ENCODE data around the gene AGBL1. TPM values are rescaled to one million over a fixed set of nuclear protein-coding genes. Genes with fewer than 3 reads are reported as not detected.

Gene AGBL1
- not detected in 2 replicates for total RNA-seq

DNA sequence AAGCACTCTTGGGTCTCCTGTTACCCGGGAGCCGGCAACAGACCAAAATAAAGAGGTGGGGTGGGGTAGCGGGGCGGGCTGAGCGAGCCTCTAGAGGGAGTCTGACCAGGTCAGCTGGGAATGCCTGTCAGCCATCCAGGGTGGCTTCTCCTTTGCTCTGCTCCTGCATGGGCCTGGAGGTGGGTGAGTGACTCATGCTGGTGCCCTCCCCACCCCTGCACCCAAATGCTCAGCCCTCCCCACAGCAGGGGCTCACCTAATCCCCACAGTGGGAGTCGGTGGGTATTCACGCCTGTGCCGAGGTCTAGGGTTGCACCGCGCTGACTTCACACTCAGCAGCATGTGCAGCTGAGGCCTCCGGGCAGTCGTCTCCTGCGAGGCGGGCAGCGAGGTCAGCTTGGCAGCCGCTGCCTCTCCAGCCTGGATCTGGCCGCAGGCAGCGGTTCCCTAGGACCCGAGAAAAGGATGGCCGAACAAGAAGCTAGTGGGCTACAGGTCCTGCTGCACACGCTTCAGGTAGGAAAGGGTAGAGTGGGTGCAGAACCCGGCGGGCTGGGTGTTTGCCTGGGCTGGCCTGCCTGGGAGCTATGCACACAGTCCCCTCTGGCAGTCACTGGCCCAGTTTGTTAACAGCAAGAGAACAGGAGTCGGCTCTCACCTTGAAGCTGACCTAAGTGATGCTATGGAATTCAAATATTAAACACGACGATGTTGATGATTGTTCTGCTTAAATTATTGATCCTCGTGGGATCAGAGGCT lies at the start of gene AGBL1:
AGBL1 (plus strand) TSS at position 364 of the 759 bp plus-strand sequence.
- TF ChIP-seq, protein P1, sequence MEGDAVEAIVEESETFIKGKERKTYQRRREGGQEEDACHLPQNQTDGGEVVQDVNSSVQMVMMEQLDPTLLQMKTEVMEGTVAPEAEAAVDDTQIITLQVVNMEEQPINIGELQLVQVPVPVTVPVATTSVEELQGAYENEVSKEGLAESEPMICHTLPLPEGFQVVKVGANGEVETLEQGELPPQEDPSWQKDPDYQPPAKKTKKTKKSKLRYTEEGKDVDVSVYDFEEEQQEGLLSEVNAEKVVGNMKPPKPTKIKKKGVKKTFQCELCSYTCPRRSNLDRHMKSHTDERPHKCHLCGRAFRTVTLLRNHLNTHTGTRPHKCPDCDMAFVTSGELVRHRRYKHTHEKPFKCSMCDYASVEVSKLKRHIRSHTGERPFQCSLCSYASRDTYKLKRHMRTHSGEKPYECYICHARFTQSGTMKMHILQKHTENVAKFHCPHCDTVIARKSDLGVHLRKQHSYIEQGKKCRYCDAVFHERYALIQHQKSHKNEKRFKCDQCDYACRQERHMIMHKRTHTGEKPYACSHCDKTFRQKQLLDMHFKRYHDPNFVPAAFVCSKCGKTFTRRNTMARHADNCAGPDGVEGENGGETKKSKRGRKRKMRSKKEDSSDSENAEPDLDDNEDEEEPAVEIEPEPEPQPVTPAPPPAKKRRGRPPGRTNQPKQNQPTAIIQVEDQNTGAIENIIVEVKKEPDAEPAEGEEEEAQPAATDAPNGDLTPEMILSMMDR (IDR thresholded peaks at IDR 0.05; ENCODE audit: insufficient read depth, low read depth, low read length): no peak
- no peak within 1 kb of the TSS for H3K4me3 ChIP-seq (ENCODE audit: low read depth, low read length)
- no peak for DNase-seq (ENCODE audit: low read depth)

DNA sequence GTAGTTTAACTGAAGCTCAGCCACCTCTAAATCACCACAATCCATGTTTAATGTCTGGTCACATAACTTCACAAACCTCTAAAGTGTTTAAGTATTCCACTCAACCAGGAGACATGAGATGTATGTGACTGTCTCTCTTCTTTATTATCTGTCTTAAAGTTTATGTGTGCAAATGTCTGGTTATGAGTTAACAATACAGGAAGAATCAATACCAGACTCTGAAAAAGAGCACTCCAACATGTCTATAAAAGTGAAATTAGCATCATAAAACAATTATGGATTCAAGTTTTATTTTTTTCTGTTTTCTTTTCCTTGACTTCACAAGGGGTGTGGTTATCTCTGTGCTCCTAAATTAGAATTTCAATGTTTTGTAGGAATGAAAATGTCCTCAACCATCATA lies 44.8 kb upstream of the AGBL1 start:
- TF ChIP-seq, protein P1 (IDR thresholded peaks at IDR 0.05; ENCODE audit: insufficient read depth, low read depth, low read length): no peak
- no peak for DNase-seq (ENCODE audit: low read depth)
- no peak overlapping the region for H3K4me3 ChIP-seq (ENCODE audit: low read depth, low read length)

DNA sequence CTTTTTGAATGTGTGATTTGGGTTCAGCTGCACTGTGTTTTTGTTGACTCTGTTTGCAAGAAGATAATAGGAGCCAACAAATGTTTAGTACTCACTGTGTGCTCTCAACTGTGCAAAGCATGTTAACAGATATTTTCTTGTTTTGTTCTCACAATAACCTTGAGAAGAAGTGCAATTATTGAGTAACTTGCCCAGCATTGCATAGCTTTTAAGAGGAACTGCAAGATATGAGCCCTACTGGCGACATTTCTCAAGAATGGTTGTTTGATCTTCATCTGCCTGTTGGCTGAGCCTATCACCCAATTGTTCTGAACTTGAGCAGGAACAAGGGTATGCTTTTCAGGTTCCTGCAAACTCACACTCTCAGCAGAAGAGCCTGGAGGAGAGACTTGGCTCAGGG lies 43.4 kb upstream of the AGBL1 start:
- DNase-seq (ENCODE audit: low read depth): no peak
- TF ChIP-seq, protein P1 (IDR thresholded peaks at IDR 0.05; ENCODE audit: insufficient read depth, low read depth, low read length): no peak
- H3K4me3 ChIP-seq (ENCODE audit: low read depth, low read length): no peak overlapping the region

DNA sequence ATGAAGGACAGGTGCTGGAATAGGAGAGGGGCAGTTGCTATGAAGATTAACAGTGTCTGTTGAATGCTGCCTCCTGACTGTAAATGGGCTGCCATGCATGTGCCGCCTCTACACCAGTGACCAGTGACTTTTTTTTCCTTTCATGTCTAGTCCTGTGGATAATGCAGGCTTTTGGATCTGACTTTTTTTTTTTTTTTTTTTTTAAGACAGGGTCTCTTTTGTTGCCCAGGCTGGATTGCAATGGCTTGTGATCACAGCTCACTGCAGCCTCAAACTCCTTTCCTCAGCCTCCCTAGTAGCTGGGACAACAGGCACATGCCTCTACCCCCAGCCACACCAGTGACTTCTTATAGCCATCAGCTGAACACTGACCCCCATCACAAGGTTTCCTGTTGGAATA lies 41.2 kb upstream of the AGBL1 start:
- TF ChIP-seq, protein P1 (IDR thresholded peaks at IDR 0.05; ENCODE audit: insufficient read depth, low read depth, low read length): no peak
- H3K4me3 ChIP-seq (ENCODE audit: low read depth, low read length): no peak overlapping the region
- no peak for DNase-seq (ENCODE audit: low read depth)

DNA sequence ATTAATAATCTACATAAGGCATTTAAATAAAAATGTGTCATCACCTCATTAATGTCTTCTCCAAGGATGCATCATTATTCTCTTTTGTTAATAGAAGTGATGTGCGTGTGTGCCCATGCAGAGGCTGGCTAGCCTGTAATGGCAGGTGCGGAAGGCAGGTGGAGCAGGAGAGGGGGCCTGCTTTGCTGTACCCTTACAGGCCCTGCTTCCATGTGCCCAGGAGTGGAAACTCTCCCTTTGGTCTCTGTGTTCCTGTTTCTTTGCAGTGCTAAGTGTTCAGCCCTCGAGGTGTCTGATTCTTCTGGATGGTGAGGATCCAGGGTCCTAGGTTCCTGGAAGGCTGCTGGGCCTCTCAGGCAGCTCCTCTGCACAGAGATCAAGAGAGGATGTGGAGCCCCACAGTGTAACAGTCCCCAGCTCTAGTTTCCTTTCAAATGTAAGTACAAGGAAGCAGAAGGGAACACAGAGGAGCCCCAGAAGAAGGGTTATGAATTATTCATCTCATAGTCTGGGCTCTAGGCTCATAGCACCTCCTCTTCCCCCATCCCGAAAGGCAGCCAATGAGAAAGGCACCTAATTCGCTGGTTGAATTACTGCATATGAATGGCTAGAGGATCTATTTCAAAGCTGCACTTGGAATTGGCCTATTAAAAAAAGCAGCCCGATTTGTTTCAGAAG lies 39.2 kb upstream of the AGBL1 start:
- TF ChIP-seq, protein P1 (IDR thresholded peaks at IDR 0.05; ENCODE audit: insufficient read depth, low read depth, low read length): no peak
- H3K4me3 ChIP-seq (ENCODE audit: low read depth, low read length): no peak overlapping the region
- DNase-seq (ENCODE audit: low read depth): no peak

DNA sequence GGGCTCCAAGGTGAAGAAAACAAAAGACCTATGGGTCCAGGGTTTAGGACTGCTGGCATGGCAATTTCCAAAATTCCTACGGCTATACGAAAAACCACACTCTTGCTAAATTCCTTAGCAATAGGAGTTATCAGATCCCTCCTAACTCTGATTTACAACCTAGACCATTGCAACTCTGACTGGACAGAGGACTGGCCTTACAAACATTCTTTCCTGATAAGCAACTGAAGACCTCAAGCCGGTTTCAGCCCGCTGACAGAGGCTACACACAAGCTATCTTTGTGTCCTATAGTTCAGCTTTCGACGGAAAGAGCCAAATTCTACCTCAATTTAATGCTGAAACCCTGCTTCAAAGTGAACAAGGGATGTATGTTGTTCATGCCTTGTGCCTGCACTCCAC lies 38.3 kb upstream of the AGBL1 start:
- peak; percentile 5 for DNase-seq (ENCODE audit: low read depth)

More for the DNA sequence above, 38.3 kb upstream of the AGBL1 start:
- H3K4me3 ChIP-seq (ENCODE audit: low read depth, low read length): no peak overlapping the region
- TF ChIP-seq, protein P1 (IDR thresholded peaks at IDR 0.05; ENCODE audit: insufficient read depth, low read depth, low read length): no peak
